Endodermal cell (in vitro differentiated cells): ENCODE measurements around the gene TACC2. TPM values are rescaled to one million over a fixed set of nuclear protein-coding genes. Genes with fewer than 3 reads are reported as not detected.

Experiments
- DNase-seq: peaks from one replicate; pipeline ENCODE4 v3.0.0-alpha.2; 2017
- H3K27ac ChIP-seq: 2 replicates; pipeline ENCODE4 v1.5.1; 2013; ENCODE audit warnings: mild to moderate bottlenecking, low read depth, low read length, moderate library complexity
- H3K27me3 ChIP-seq: 2 replicates; pipeline ENCODE4 v1.6.1; 2013; ENCODE audit warnings: mild to moderate bottlenecking, low read length, moderate library complexity; ENCODE audit not compliant: insufficient read depth, control insufficient read depth, poor library complexity, severe bottlenecking
- H3K36me3 ChIP-seq: 2 replicates; pipeline ENCODE4 v1.7.0; 2013; ENCODE audit warnings: mild to moderate bottlenecking, low read length, moderate library complexity; ENCODE audit not compliant: control insufficient read depth, insufficient read depth
- H3K4me1 ChIP-seq: one replicate; pipeline ENCODE4 v1.7.0; 2013; ENCODE audit warnings: low read length; ENCODE audit not compliant: control insufficient read depth, insufficient read depth
- H3K4me3 ChIP-seq: 2 replicates; pipeline ENCODE4 v1.5.1; 2013; ENCODE audit warnings: mild to moderate bottlenecking, low read length, moderate library complexity
- H3K9ac ChIP-seq: 2 replicates; pipeline ENCODE4 v1.6.1; 2013; ENCODE audit warnings: mild to moderate bottlenecking, low read length, moderate library complexity; ENCODE audit not compliant: poor library complexity, severe bottlenecking; ENCODE audit errors: extremely low read depth
- H3K9me3 ChIP-seq: 2 replicates; pipeline ENCODE4 v1.6.1; 2013; ENCODE audit warnings: mild to moderate bottlenecking, low read length, moderate library complexity; ENCODE audit not compliant: control insufficient read depth
- H3K27ac Mint-ChIP-seq: 2 replicates; pipeline ENCODE4 v1.8.0; 2020; ENCODE audit warnings: mixed read lengths
- H3K27me3 Mint-ChIP-seq: 2 replicates; pipeline ENCODE4 v1.8.0; 2021; ENCODE audit warnings: mild to moderate bottlenecking, mixed read lengths; ENCODE audit not compliant: insufficient read depth
- H3K36me3 Mint-ChIP-seq: 2 replicates; pipeline ENCODE4 v1.8.0; 2020; ENCODE audit warnings: low read depth, mixed read lengths
- H3K4me1 Mint-ChIP-seq: 2 replicates; pipeline ENCODE4 v1.8.0; 2020; ENCODE audit warnings: mixed read lengths
- H3K4me3 Mint-ChIP-seq: 2 replicates; pipeline ENCODE4 v1.8.0; 2020; ENCODE audit warnings: mild to moderate bottlenecking, moderate library complexity, mixed read lengths
- H3K9me3 Mint-ChIP-seq: 2 replicates; pipeline ENCODE4 v1.8.0; 2020; ENCODE audit warnings: mild to moderate bottlenecking, mixed read lengths
- CTCF ChIP-seq: fragments of 200-600 bp; sonication (generic); conservative IDR thresholded peaks from 2 replicates; pipeline ENCODE4 v1.5.0; 2021; ENCODE audit warnings: antibody characterized with exemption, mild to moderate bottlenecking
- WGBS, 2 experiments: methylation state at CpG; one replicate each; pipeline versions ENCODE4 v1.1.5 to v1.1.7; 2013; ENCODE audit warnings: missing lambda C conversion rate in 2 of 2, mixed read lengths in 1 of 2; ENCODE audit not compliant: insufficient coverage in 1 of 2, insufficient read length in 1 of 2; 5-methylcytosine and 5-hydroxymethylcytosine counted together
- total RNA-seq, 2 donors: library from RNA; stranded (reverse); fragmentation: NEBNext Ultra II Directional in 1 of 2; extraction: Animal tissue kit (Norgen Biotek cat#: 25700) in 1 of 2; gene quantifications; 2 replicates in 1 of 2; 3 replicates in 1 of 2; pipeline ENCODE4 v1.2.1, GENCODE V29; 2021

TACC2 gene
- total RNA-seq, 2 donors from 2014 or later: 24.5 to 34.1 TPM

GRCh38 chr10:122068844-122069243 lies 79.9 kb downstream of the TACC2 start:
- Mint-ChIP-seq H3K4me3 (no peak overlapping the region), H3K27me3 (no peaks in the 10 kb centered on the region), H3K27ac (no peak overlapping the region), H3K4me1 (peaks cover 10% of the 10 kb centered on the region), H3K36me3 (no peaks in the 10 kb centered on the region), H3K9me3 (peaks cover 9% of the 10 kb centered on the region)
- no peaks in the 10 kb centered on the region for H3K9me3 ChIP-seq
- no peaks in the 10 kb centered on the region for H3K36me3 ChIP-seq
- peak; percentile 23 for DNase-seq
- H3K27me3 ChIP-seq: no peaks in the 10 kb centered on the region
- no peak overlapping the region for H3K4me3 ChIP-seq
- 89 to 100% methylated on average over 6 to 12 of the region's 12 CpGs for WGBS, 2 experiments
- H3K9ac ChIP-seq: no peak overlapping the region
- H3K4me1 ChIP-seq: no peaks in the 10 kb centered on the region
- no peak for TF ChIP-seq CTCF
- H3K27ac ChIP-seq: no peak overlapping the region

DNA sequence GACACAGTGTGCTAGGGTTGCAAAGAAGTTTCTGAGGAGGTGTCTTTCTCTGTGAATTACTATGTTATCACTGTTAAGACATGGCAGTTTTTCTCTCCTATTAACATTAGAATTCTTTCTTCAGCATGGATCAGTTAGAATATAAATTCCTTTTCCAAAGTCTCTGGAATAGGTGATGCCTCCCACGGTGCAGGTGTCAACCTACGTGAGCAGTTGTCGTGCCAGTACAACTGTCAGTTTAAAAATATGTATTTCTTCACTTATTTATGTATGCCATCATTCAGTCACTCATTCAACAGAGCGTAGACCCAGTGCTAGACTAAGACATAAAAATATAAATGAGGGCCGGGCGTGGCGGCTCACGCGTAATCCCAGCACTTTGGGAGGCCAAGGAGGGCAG lies 83.5 kb downstream of the TACC2 start:
- H3K36me3 Mint-ChIP-seq: no peaks in the 10 kb centered on the region
- H3K9ac ChIP-seq: no peak overlapping the region
- TF ChIP-seq CTCF: no peak
- H3K4me3 Mint-ChIP-seq: no peak overlapping the region
- DNase-seq: peak; percentile 6
- no peaks in the 10 kb centered on the region for H3K9me3 Mint-ChIP-seq
- H3K9me3 ChIP-seq: no peaks in the 10 kb centered on the region
- no peaks in the 10 kb centered on the region for H3K4me1 ChIP-seq
- H3K27me3 ChIP-seq: no peaks in the 10 kb centered on the region
- no peak overlapping the region for H3K4me3 ChIP-seq
- H3K27ac ChIP-seq: no peak overlapping the region
- 82 to 92% methylated on average over 6 to 9 of the region's 9 CpGs for whole genome bisulfite sequencing, 2 experiments
- H3K4me1 Mint-ChIP-seq: peaks cover 10% of the 10 kb centered on the region
- H3K27ac Mint-ChIP-seq: no peak overlapping the region
- H3K36me3 ChIP-seq: no peaks in the 10 kb centered on the region
- H3K27me3 Mint-ChIP-seq: no peaks in the 10 kb centered on the region

GRCh38 chr10:122073508-122073907 lies 84.5 kb downstream of the TACC2 start:
- H3K4me1 ChIP-seq: no peaks in the 10 kb centered on the region
- no peaks in the 10 kb centered on the region for H3K36me3 Mint-ChIP-seq
- no peaks in the 10 kb centered on the region for H3K9me3 Mint-ChIP-seq
- no peaks in the 10 kb centered on the region for H3K27me3 ChIP-seq
- H3K27me3 Mint-ChIP-seq: no peaks in the 10 kb centered on the region
- H3K4me1 Mint-ChIP-seq: peaks cover 10% of the 10 kb centered on the region
- no peak overlapping the region for H3K27ac Mint-ChIP-seq
- 91 to 96% methylated on average over 6 to 7 of the region's 7 CpGs for WGBS, 2 experiments
- no peak overlapping the region for H3K4me3 Mint-ChIP-seq
- no peaks in the 10 kb centered on the region for H3K9me3 ChIP-seq
- no peak overlapping the region for H3K9ac ChIP-seq
- no peak for TF ChIP-seq CTCF
- no peak for DNase-seq
- H3K27ac ChIP-seq: no peak overlapping the region
- no peak overlapping the region for H3K4me3 ChIP-seq
- no peaks in the 10 kb centered on the region for H3K36me3 ChIP-seq
